Activated CD8-positive, alpha-beta memory T cell treated with anti-CD3 and anti-CD28 coated beads, Interleukin-2, amount 50 U/mL, for 1 hour (primary cell): Measurements from ENCODE around the gene GAREM1.
A peak's percentile ranks its signal among the peaks of the same experiment; 100 is the strongest.
"Not testable (repeated sequence)": the region's sequence is repeated elsewhere in the genome, so short reads cannot be mapped to it uniquely, and the experiment has no call there.

Experiments
- DNase-seq: peaks from one replicate; pipeline ENCODE4 v3.0.0-alpha.2; 2020; ENCODE audit errors: extremely low read depth

The GAREM1 gene

DNA sequence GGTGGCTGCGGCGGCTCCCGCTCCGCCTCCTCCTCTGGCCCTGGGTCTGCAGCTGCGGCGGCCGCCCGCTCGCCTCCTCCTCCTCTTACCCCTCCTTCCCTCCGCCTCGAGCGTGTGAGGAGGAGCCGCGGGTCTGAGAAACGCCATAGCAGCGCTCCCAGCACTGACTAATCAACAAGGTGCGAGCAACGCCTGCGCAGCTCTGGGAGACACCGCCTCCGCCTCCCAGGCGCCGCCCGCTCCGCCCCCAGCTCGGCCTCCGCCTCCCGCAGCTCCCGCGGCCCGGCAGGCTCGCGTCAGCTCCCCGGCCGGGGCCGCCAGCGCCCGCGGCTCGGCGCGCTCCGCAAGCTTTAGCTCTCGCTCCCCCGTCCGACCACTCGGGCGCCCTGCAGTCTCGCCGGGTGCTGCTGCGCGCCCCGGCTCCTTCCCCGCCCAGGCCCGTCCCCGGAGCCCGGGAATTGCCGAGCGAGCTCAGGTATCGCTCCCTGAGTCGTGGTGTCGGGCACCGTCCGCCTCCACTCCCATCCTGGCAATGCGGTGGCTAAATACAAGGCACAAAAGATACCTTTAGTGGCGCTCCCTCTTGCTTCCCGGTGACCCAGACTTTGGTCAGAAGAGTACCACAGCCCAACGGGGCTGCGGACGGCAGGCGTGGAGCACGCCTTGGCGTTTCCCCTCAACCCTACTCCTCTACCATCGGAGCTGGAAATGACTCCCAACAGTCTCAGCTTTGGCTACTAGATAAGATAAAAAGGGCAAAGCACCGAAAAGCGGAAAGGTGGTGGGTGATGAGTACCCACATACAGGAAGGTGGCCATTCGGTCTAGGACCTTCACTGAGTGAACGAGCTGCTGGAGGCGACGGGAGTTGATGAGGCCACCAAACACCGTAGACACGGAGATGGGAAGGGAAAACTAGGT is at the start of gene GAREM1:
Gene GAREM1 (minus strand): TSS at position 169 of the 920 bp plus-strand sequence. CDS start 454 bp downstream, outside the sequence.
- DNase-seq: peak; percentile 39

DNA sequence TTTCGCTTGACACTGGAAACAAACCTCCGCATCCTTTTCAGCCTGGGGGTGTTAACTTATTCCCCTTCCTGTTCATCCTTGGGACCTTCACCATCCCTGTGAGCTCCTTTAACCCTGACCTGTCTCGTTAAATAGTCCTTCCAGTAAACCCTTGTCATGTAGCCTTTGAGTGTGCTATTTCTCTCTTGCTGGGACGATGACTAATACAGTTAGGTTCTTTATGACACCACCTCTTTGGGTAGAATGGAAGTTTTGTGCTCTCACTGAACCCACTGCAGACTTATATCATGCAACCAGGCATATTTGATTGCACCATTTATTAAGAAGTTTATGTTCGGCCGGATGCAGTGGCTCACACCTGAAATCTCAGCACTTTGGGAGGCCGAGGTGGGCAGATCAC is 40.5 kb upstream of the GAREM1 start:
- no peak for DNase-seq

DNA sequence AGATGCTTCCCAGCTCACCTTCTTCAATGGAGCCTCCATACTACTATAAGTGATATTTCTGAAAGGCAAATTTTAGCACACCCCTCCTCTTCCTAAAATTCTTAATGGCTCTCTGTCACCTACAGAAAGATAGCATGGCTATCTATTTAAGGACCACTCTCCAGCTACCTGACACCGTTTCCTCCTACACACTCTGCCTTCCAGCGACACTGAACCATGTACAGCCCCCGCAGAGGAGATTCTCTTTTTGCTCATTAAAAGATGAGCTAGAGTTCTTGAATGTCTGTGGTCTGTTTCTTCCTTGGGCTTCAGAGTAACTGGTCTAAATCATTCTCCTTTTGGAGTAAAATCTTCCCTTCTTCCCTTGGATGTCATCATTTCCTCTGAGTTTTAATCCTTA is 38.4 kb upstream of the GAREM1 start:
- no peak for DNase-seq

DNA sequence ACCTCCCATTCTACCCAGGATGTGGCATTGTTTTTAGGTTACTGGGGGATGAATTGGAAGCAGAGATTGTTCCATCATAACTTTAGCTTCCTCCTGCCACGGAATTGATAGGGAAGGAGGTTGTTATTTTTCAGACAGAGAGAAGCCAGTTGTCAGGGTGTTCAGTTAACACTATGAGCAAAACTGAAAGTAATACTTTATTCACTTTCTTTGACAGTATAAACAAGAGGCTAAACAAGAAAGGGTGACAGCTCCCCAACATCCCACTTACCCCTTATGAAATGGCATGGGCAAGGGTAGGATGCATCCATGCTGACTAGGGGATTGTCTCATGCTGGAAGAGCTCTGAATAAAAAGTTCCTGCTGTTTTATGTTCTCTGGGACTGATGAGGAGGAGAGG is 36.4 kb upstream of the GAREM1 start:
- no peak for DNase-seq

DNA sequence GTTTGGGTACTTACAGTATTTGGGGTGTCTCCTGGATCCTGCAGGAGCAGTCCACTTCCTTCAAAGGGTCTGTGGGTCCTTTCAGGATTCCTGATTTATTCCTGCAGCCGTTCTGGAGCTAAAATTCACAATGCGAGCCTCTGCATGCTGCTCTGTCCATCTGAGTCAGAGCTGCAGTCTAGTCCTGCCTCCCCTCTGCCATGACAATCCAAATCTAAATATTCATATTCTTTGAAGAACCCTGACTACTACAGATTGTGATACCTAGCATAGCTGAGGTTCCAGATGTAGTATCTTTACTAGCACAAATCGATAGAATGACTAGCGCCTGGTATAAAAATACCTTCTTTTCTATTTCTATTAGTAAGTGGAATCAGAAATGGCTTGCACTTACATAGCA is 31.3 kb upstream of the GAREM1 start:
- no peak for DNase-seq

DNA sequence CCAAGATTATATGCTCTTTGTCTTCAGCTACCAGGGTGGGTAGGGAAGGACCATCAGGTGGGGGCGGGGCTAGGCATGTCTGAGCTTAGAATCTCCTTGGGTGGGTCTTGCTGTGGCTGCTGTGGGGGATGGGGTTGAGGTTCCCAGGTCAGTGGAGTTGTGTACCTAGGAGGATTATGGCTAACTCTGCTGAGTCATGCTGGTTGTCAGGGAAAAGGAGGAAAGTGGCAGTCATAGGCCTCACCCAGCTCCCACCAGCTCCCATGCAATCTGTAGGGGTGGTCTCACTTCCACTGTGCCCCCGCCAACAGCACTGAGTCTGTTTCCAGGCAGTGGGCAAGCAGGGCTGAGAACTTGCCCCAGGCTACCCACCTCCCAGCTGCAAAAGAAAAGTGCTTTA is 30.6 kb upstream of the GAREM1 start:
- not testable (repeated sequence) for DNase-seq

DNA sequence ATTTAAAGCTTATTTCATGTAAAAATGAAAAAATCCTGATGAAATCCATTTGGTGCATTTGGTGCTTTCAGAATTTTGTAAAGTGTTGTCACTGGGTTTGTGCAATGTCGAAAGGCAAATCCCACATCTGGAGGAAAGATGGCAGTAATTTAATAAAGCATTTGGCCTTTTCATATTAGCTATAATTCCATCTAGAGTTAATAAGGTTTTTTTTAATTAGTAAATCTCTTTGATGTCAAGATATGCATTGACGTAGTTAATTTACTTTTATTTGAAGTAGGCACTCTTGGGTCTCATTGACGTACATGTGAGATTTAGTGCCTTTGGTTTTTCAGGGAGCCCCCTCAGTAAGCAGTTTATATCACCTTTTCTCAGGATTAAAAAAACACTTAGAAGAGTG is 12.3 kb upstream of the GAREM1 start:
- no peak for DNase-seq

DNA sequence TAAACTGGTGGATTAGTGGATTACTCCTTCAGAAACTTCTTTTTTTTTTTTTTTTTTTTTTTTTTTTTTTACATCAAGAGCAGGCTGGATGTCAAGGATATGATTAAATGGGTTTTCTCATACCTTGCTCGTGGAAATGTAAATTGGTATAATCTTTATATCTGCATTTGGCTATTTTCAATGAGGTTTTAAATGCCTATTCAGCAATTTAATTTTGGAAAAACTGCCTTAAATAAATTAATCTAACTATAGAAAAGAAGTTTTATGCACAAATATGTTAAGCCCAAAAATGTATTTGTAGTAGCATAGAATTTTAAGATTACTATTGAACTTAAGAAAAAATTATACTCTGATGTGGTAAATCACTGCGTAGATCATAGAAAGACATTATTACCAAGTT is 11.4 kb upstream of the GAREM1 start:
- DNase-seq: no peak

DNA sequence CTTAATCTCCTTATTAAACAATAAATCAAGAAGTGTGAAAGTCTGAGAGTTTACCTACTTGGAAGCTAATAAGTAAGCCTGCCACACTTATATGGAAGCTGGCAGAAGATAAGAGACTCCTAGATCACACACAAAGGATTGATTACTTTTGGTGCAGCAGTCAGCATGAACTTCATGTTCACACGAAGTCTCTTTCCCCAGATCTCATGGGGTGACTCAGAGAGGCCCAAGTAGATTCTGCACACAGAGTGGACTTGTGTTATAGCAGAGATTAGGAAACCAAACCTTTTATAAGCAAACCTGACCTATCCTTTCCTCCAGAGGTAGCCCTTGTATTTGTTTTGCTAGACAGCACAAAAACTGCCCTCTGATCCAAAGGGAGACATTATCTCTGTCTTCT is 9.9 kb upstream of the GAREM1 start:
- no peak for DNase-seq

DNA sequence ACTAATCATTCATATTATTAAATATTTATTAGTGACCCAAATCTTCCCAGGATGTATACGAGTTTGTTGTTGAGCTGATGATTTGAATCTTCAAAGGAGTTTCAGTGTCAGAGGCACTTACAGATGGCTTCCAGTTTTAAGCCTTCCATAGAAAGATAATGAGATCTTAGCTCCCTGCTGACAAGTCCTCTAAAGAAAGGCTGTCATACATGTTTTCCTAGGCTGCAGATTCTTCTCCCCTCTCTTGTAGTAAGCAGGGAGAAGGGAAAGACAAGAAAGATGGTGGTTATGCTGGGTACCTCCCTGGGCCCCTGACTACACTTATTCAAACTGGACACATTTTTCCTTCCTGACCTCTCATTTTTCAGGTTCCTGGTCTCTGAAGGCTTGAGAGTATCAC is 8.1 kb upstream of the GAREM1 start:
- DNase-seq: no peak

DNA sequence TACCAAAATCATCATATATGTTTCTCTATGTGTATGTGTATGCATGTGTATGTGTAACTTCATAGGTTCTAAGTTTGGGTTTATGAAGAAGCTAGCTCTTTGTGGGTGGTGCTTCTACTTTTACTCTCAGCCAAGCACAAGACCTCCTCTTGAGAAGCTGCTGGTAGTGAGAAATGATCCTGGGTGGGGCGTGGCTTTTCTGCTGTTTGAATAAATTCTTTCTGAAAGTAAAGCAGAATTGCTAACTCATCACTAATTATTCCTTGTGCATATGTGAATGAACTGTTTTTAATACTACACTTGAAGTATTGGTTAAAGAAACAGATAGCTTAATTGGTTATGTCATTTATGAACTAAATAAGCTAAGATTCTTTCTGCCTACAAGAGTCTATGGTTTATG is 7.6 kb upstream of the GAREM1 start:
- DNase-seq: no peak

DNA sequence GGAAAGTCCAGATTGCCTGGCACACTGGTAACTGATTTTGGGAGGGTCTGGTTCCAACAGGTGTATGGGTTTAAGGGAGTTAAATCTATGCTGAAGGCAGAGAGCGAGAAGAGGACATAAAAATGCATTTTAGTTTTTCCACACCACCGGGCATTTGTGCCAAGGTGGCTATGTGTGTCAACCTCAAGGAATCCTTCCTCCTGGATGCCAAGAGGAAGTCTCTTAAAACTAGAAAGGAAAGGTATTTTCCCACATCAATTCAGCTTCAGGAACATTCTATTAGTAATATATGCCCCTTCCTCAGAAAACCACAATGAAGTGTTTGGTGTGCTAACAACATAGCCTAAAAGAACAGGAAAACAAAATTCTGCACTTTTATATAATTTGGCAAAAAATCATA is 5.4 kb upstream of the GAREM1 start:
- DNase-seq: no peak

DNA sequence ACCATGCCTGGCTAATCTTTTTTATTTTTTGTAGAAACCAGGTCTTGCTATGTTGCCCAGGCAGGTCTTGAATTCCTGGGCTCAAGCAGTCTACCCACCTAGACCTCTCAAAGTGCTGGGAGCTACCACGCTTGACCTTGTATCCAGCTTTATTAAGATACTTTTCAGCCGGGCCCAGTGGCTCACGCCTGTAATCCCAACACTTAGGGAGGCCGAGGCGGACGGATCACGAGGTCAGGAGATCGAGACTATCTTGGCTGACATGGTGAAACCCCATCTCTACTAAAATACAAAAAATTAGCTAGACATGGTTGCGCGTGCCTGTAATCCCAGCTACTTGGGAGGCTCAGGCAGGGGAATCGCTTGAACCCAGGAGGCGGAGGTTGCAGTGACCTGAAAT is 4.4 kb upstream of the GAREM1 start:
- not testable (repeated sequence) for DNase-seq

DNA sequence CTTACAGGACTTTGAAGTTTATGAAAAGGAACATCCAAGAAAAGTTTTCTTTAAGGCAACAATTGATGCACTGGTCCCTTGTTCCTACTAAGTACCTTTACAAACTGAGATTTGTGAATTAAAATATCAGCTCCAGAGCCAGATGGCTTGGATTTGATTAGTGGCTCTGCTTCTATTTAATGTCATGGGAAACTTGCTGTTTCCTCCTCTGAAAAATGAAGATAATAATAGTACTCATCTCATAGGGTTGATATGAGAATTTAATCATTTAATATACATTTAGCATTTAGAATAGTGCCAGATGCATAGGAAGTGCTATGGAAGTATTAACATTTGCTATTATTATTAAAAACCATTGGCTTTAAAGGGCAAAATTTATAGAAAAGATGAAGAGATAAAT is 2.6 kb upstream of the GAREM1 start:
- DNase-seq: no peak

DNA sequence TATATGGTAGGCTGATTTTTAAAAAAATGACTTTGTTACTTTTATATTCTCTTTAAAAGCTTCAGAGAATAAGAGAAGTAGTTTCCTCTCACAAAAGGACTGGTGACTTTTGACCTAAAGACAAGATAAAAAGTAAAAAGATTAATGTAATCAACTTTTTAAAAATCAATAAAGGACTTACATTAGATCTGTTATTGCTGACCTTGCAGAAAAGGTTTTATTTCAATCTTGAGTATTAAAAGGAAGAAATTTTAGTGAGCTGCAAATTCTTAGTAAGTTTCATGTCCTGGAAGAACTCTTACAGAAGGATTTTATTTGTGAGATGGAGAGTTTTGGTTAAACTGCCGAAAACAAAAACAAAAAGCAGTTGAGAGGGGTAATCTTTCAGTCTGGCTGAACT is 2.2 kb upstream of the GAREM1 start:
- DNase-seq: no peak

DNA sequence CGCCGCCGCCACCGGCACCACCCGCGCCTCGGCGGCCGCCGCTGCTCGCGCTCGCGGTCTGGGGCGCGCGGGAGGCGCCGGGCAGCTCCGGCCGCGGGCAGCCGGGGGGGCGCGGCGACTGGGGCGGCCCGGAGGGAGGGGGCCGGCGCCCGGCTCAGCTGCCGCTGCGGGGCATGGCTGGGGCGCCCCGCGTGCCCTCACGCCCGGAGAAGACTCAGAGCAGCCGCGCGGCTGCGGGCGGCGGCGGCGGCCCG is 295 bp downstream of the GAREM1 start:
- no peak for DNase-seq

DNA sequence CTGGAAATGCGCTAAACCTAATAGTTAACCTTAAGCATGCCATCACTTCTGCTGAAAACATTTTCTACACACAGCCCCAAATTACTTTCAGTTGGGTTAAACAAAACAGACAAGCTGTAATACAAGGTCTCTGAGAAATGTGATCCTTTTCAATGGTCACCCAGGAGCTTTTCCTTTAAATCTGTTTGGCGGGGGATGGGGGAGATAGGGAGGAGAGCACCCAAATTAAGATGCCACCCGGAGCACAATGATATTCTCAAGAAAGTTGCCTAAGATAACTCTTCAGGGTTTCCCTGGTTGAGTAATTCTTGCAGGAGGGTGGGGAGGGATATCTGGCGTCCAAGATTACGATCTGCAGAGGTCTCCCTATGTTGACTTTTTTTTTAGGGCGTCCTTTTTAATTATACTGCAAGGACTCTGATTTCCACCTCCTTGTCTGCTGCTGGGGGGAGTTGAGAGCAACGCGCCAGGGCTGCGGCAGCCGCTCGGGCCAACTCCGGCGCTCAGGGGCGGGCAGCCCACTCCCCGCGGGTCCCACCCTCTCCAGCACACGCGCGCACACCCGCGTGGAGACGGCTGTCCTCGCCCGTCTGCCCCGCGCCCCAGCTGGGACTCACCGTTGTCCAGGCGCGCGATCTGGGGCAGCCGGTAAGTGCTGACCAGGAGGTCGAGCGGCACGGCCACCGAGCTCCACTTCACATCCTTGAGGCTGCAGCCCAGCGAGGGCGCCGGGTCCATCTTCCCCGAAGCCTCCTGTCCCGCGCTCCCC is 807 bp downstream of the GAREM1 start:
- no peak for DNase-seq

DNA sequence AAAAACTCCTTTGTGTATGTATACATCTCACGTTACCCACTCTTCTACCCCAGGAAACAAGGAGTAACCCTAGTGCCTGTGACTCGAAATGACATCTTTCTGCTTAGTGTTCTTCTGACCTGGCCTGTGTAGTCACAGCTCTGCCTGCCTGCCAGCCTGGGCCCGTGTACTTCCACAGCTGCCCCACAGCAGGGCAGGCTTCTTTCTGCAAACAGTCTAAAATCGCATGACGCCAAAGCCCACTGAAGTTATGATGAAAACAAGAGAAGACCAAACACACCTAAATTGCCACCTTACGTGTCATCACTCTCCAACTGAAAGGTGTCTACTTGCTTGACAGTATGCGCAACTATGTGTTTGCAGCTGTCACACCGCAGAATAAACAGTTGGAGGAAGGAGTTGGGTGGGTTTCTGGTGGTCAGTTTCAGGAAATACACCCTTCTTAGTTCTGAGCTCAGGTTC is 1.5 kb downstream of the GAREM1 start:
- no peak for DNase-seq

DNA sequence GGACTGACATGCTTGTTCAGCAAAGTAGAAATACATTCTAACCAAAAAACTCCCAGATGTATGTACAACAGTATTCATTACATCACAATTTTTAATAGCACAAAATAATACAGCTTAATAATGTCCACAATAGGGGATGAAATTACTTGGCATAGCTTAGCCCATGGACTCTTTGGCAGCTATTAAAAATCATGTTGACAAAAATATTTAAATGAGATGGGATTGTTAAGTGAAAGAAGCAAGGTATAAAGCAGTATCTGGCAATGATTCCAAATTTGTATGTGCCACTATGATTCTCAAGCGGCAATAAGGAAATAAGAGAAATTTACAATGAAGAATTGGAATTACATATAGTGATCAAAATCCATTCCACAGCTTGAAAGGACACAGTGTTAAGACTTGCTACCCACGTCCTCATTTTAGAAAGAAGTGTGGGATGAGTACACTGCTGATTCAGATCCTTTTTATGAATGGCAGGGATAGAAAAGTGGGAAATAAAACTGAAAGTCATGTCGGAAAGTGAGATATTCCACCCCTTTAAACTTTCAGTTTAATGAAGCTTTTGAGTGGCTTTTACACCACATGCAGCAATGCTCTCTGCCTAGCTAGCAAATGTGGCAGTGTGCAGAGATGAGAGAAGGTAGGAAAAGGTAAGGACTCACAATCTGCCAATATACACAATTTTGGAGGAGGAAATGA is 2.4 kb downstream of the GAREM1 start:
- no peak for DNase-seq

DNA sequence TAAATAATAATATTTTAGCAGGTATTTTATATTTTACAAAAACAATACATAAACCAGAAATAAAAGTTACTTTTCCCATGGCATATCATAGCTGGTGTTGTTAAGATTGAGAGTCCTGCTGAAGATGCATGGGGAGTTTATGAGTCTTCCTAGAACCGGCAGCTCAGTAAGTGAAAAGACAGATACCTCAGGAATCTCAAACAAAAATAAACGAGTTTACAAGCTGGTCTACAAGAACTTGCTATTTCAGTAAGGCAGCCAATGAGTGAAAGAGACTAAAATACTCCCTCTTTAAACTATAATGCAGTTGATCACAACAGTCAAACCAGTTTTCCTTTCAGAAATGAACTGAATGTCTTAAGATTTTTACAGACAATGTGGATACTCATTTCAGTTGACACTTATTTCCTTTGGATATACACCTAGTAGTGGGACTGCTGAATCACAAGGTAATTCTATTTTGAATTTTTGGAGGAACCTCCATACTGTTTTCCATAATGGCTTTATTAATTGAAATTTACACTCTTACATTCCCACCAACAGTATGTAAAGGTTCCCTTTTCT is 8.9 kb downstream of the GAREM1 start:
- no peak for DNase-seq

DNA sequence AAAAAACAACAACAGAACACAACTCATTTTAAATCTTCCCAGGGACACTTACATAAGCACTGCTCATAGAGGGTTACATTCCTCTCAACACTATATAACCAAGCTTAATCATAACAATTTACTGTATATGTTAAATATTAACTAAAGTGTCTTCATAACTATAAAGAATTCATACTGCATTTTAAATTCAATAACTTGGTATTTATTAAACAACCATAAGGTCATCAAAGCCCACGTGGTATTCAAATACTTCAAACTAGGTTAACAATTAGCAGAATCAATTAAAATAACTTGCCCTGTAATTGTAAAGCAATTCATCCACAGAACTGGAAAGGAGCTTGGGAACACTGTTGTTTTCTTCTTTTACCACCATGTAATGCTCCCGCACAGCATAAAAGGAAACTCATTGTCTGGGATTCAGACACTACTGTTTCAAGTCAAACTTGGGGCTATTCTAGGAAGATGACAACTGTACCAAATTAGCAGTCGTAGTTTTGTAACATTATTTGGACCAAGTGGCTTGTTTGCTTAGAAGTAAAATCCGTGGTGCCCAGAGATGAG is 10.4 kb downstream of the GAREM1 start:
- DNase-seq: no peak
